Endothelial cell of umbilical vein (primary cell): ENCODE measurements around the gene CAV2.

Source experiments
- POLR2A ChIP-seq: IDR thresholded peaks from 2 replicates; pipeline ENCODE4 v1.6.1; 2012; ENCODE audit warnings: low read depth, mild to moderate bottlenecking, control low read depth, low read length
- TF ChIP-seq, protein P1 (sequence below), 2 donors: IDR thresholded peaks; 1 replicate in 1 of 2; 2 replicates in 1 of 2; pipeline ENCODE4 v1.5.1; 2011; ENCODE audit warnings: low read length in 2 of 2, mild to moderate bottlenecking in 2 of 2, moderate library complexity in 2 of 2, control low read depth in 1 of 2, inconsistent platforms in 1 of 2, low read depth in 1 of 2; ENCODE audit not compliant: insufficient read depth in 1 of 2; ENCODE audit errors: extremely low read depth in 1 of 2

DNA sequence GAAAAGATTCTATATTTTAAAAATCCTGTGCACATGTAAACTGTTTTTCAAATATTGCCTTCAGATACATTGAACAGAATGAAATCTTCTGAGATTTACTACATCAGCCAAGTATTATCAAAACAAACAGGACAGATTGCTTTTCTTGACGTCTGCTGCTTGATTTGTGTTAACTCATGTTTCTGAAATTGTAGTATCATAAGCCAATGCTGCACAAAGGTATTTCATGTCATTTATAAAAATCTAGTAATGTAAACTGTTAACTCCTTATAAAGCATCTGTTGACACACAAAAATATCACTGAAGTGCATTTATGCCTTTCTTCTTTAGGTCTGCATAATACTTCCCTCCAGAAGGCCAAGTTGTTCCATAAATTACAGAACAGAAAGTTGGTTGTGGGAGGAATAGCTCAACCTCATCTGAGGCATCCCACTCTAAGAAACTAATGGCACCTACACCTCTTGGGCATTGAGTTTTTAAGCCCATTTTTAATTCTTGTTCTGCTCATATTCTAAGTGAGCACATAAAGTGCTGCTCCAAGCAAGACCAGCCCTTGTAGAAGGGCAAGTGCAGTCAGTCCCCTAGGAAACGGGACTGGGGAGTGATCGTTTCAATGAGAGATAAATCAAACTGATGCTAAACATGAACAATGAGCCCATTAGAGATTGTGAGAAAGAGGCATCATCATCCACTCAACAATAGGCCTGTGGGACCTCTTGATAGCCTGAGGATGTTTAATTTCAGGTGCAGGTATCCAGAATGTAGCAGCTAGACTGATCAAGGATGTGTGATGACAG is 53.8 kb downstream of the CAV2 start:
- TF ChIP-seq, protein P1, sequence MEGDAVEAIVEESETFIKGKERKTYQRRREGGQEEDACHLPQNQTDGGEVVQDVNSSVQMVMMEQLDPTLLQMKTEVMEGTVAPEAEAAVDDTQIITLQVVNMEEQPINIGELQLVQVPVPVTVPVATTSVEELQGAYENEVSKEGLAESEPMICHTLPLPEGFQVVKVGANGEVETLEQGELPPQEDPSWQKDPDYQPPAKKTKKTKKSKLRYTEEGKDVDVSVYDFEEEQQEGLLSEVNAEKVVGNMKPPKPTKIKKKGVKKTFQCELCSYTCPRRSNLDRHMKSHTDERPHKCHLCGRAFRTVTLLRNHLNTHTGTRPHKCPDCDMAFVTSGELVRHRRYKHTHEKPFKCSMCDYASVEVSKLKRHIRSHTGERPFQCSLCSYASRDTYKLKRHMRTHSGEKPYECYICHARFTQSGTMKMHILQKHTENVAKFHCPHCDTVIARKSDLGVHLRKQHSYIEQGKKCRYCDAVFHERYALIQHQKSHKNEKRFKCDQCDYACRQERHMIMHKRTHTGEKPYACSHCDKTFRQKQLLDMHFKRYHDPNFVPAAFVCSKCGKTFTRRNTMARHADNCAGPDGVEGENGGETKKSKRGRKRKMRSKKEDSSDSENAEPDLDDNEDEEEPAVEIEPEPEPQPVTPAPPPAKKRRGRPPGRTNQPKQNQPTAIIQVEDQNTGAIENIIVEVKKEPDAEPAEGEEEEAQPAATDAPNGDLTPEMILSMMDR (IDR thresholded peaks at IDR 0.05; ENCODE audit: extremely low read depth in 1 of 2, insufficient read depth in 1 of 2, low read depth in 1 of 2, low read length in 2 of 2): no peak
- no peak for TF ChIP-seq POLR2A
